A673 (cell line): ENCODE measurements around the gene GMFB. TPM values are rescaled to one million over a fixed set of nuclear protein-coding genes. Genes with fewer than 3 reads are reported as not detected.

Source experiments
- BruUV-seq: library from RNA; stranded (reverse); fragments of 400-500 nt; replicated peaks from 2 replicates; lab custom pipeline; 2021; lab: Mats Ljungman, UMichigan
- CTCF ChIA-PET: fragments of 300-600 bp; sonication (Branson Sonifier 250); formaldehyde crosslinking; loops from one replicate; lab custom pipeline; 2022; ENCODE audit warnings: antibody characterized with exemption; lab: Charles Lee
- POLR2A ChIA-PET: fragments of 300-600 bp; sonication (Branson Sonifier 250); formaldehyde crosslinking; loops from one replicate; lab custom pipeline; 2022; ENCODE audit warnings: antibody characterized with exemption; ENCODE audit not compliant: low non-redundant PET; lab: Charles Lee
- DNase-seq: peaks from one replicate; pipeline ENCODE4 v3.0.0-alpha.2; 2015; ENCODE audit warnings: low spot score
- H3K27ac ChIP-seq: fragments of 200-600 bp; sonication (generic); 2 replicates; pipeline ENCODE4 v1.5.1; 2016; ENCODE audit warnings: mixed run types, low read depth, mild to moderate bottlenecking, mixed read lengths, antibody characterized with exemption, low read length; ENCODE audit not compliant: poor library complexity, severe bottlenecking
- H3K27me3 ChIP-seq: fragments of 200-600 bp; sonication (generic); replicated peaks from 2 replicates; pipeline ENCODE4 v1.6.1; 2017; ENCODE audit warnings: mixed run types, low read depth, mild to moderate bottlenecking, mixed read lengths, antibody characterized with exemption, low read length; ENCODE audit not compliant: insufficient read depth, poor library complexity
- H3K36me3 ChIP-seq: fragments of 200-600 bp; sonication (generic); 2 replicates; pipeline ENCODE4 v1.6.1; 2016; ENCODE audit warnings: mixed run types, mild to moderate bottlenecking, mixed read lengths, antibody characterized with exemption, low read length; ENCODE audit not compliant: insufficient read depth, poor library complexity, severe bottlenecking
- H3K4me1 ChIP-seq: fragments of 200-600 bp; sonication (generic); 2 replicates; pipeline ENCODE4 v1.6.1; 2017; ENCODE audit warnings: mixed run types, mild to moderate bottlenecking, mixed read lengths, antibody characterized with exemption, low read length; ENCODE audit not compliant: insufficient read depth, poor library complexity, severe bottlenecking
- H3K4me3 ChIP-seq: fragments of 200-600 bp; sonication (generic); 2 replicates; pipeline ENCODE4 v1.5.1; 2016; ENCODE audit warnings: low read depth, mixed run types, mild to moderate bottlenecking, mixed read lengths, low read length; ENCODE audit not compliant: poor library complexity, severe bottlenecking
- H3K9me3 ChIP-seq: fragments of 200-600 bp; sonication (generic); 2 replicates; pipeline ENCODE4 v1.6.1; 2016; ENCODE audit warnings: mixed run types, low read depth, mild to moderate bottlenecking, mixed read lengths, antibody characterized with exemption, low read length; ENCODE audit not compliant: poor library complexity, severe bottlenecking
- CTCF ChIP-seq: fragments of 300-800, 200-600 bp; sonication (generic); conservative IDR thresholded peaks from 2 replicates; pipeline ENCODE4 v1.5.1; 2017; ENCODE audit warnings: low read depth, mild to moderate bottlenecking, antibody characterized with exemption, low read length, moderate library complexity, mixed read lengths
- EZH2 ChIP-seq: fragments of 200-600 bp; sonication (generic); IDR thresholded peaks from 2 replicates; pipeline ENCODE4 v1.6.1; 2017; ENCODE audit warnings: borderline replicate concordance, low read depth, mild to moderate bottlenecking, mixed read lengths, antibody characterized with exemption, low read length; ENCODE audit not compliant: poor library complexity, severe bottlenecking
- intact Hi-C: fragments of 100-400 bp; cut with micrococcal nuclease; formaldehyde crosslinking; loops from one replicate; pipeline ENCODE4 v1.10.0; 2022; ENCODE audit not compliant: unreplicated experiment
- total RNA-seq: library from RNA; stranded (reverse); gene quantifications from 2 replicates; pipeline ENCODE4 v1.2.3, GENCODE V29; 2021

Gene GMFB
- total RNA-seq, 1 experiment from 2014 or later = 76.8 TPM

- POLR2A ChIA-PET = no interaction called here
- H3K36me3 ChIP-seq = peaks cover 4% of the 10 kb centered on the region
- peak overlapping the region; percentile 94 for H3K27ac ChIP-seq
- no peaks in the 10 kb centered on the region for H3K27me3 ChIP-seq
- BruUV-seq = no TSS peak
- CTCF ChIA-PET = no interaction called here
- peak overlapping the region; percentile 97 for H3K4me3 ChIP-seq
- peaks cover 32% of the 10 kb centered on the region for H3K4me1 ChIP-seq
- DNase-seq = no peak
- no peak for TF ChIP-seq EZH2
- TF ChIP-seq CTCF = no peak
- intact Hi-C loops = no loop called here
- no peaks in the 10 kb centered on the region for H3K9me3 ChIP-seq
These were observed 521 bp upstream of the GMFB start for GRCh38 chr14:54489318-54489683.

- no TSS peak for BruUV-seq
- Histone ChIP-seq H3K4me1 (peaks cover 41% of the 10 kb centered on the region), H3K9me3 (no peaks in the 10 kb centered on the region), H3K36me3 (peaks cover 7% of the 10 kb centered on the region), H3K27me3 (no peaks in the 10 kb centered on the region), H3K4me3 (peak overlapping the region; percentile 97), H3K27ac (peak overlapping the region; percentile 94)
- ChIA-PET POLR2A (interaction anchor here (0.5 kb wide), 1 partner anchor 235 kb away, joined by 5 read pairs; no protein-coding TSS in a partner anchor), CTCF (no interaction called here)
- TF ChIP-seq CTCF = no peak; the same call in 1 of the 2 replicates
- no peak for TF ChIP-seq EZH2
- no peak for DNase-seq
- intact Hi-C loops = no loop called here
These were observed 498 bp downstream of the GMFB start for GRCh38 chr14:54488318-54488645.

- Histone ChIP-seq H3K36me3 (peaks cover 12% of the 10 kb centered on the region), H3K27me3 (no peaks in the 10 kb centered on the region), H3K4me3 (peak overlapping the region; percentile 97), H3K4me1 (peaks cover 44% of the 10 kb centered on the region), H3K27ac (peak overlapping the region; percentile 94), H3K9me3 (no peaks in the 10 kb centered on the region)
- ChIA-PET POLR2A (no interaction called here), CTCF (no interaction called here)
- TF ChIP-seq EZH2 (no peak), CTCF (no peak)
- no peak for DNase-seq
- TSS peak; percentile 39 for BruUV-seq
- intact Hi-C loops = no loop called here
These were observed 1.0 kb downstream of the GMFB start for GRCh38 chr14:54487771-54488170.
